TTC549 (cell line): ENCODE data around the gene GPC4.
"Not testable (repeated sequence)": the region's sequence is repeated elsewhere in the genome, so short reads cannot be mapped to it uniquely, and the experiment has no call there.

Source experiments
- FAIRE-seq: peaks from 2 replicates; lab custom pipeline; 2012; peaks lifted over from hg19 to GRCh38; lab: Jason Lieb, UNC

The GPC4 gene

DNA sequence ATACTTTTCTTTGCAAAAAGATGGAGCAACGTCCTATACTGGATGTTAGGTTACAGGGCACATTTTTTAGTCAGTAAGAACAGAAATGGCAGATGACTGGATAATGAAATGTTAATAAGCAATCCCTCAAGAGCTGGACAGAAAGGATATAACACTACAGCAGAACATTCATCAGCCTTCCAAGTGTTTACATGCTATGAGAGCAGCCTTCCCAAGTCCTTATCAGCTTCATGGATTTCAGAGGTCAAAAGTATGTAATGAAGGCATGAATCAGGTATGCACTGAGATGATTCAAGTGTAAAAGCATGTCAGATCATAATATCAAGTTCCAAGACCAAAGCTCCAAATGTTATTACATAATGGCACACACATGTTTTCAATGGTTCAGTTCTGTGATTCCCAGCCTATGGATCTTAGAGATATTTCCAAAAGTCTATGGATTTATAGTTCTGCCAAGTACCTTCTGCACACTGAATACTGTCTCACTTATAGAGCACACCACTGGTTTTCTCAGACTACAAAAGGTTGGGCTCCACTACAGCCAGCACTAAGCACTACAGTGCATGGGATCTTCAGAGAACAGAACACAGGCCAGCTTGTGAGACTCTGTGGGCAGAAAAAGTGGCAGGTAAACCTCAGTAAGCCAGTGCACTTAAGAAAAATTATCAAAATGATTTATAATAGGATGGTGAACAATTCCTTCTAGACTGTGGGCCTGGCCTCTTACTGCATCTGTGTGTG lies 49.2 kb downstream of the GPC4 start:
- FAIRE-seq, result no peak

DNA sequence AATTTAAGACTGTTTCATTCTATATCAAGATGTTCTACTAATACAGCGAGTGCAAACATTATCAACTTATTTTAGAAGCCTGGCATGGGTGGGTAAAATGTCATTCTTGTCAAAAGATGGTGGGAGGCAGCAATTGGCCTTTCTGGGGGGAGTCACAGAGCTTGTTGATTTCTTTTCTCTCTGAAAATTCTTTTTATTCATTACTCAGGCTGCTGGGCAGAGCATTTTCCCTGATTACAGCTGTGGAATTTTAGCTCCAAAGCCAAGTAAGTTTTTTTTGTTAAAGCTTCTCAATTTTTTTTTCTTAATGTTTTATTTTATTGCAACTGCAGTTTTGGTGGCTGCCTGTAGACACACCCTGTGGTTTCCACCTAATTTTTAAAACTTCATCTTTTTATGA lies 50.4 kb downstream of the GPC4 start:
- no peak for FAIRE-seq

DNA sequence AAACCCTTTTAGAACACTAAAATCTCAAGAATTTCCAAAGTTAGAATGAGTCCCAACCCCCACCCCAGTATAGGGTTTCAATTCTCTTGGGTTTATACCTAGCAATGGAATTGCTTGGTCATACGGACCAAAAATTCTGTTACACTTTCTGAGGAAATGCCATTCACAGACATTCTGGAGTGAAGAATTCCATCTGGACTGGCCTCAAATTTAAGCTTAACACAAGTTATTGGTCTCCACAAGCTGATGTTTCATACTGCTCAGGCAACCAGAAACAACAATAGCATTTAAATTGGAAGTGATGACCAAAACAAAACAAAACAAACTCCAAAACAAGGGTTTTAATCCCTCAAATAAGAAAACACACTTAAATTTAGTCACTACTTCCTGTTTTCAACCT lies 51.1 kb downstream of the GPC4 start:
- FAIRE-seq, result no peak

DNA sequence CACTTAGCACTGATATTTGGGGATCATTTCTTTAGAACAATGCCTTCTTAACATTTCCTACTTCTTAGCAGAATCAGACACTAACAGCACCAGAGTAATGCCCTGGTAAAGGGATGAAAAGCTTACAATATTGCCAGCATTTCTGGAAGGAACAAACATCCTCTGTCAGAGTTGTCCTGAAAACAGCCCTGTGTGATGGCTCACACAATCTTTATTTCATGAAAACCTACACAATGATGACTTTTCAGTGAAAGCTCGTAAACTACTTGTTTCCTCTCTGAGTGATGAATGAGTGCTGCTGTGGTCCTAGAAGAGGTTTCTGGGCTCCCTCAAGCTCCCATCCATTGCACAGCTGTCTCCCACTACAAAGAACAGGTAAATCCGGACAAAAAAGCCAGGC lies 52.8 kb downstream of the GPC4 start:
- no peak for FAIRE-seq

DNA sequence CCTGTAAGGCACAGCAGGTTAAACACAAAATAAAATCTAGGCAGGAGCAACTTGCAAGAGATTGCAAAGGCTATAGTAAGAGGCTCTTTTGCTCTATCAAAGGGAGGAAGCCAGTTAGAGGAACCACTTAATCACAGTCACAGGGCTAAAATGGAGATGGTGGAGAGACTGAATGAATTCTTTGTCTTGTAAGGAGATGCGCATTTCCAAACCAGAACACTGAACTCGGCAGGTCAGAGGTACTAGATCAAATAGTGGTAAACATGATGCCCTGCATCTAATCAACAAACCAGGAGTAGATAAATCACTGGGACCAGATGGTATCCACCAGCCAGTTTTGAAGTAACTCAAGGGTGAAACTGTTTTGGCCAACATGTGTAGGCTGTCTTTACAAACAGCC lies 55.8 kb downstream of the GPC4 start:
- no peak for FAIRE-seq

DNA sequence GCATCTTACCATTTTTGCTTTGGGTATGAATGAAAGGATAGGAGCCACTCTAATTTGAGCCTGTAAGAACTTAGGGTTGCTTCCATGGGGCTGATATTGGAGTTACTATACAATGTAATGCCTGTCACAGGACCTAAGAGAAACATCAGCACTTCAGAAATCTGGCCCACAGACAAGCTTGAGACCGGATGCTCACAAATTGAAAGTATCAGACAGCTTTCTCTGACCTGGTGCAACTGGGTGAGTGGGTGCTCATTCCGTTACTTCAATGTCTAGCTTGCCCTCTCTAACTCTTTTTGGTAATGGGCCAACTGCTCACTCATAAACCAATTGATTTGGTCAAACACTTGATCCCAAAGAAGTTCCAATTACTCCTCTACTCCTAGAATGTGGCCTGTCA lies 62.1 kb downstream of the GPC4 start:
- no peak for FAIRE-seq

DNA sequence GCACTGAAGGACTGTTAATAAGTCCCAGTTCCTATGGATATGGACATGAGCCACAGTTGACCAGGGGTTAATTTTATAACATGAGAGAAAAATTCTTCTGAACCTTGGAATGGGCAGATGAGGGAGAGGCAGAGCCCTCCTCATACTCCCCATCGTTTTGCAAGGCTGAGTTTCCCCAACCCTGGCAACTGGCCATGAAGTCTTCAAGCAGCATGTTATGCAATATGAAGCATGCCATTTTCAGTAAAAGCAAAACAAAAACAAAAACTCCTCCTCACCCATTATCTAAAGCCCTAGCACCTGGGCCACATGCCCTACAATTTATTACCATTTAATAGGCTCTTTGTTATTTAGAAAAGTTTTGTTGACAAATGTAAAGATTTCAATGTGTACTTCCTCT lies 64.5 kb downstream of the GPC4 start:
- FAIRE-seq, result no peak

DNA sequence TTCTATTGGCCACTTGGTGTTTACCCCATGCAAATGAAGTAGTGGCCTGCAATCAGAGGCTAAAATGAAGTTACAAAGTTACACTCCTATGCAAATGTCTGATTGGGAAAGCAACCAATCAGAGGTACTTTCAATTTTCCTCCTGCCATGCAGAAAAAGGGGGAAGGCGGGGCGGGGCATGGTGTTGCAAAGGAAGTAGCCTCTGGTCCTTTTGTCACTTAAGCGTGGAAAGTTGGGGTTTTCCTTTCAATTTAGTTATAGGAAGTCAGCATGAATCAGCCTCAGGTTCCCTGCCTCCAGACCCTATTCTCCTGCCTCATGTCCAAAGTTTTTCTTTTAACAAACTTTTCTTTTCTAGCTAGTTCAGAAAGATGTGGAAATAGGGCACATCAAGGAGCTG lies 69.3 kb downstream of the GPC4 start:
- no peak for FAIRE-seq

DNA sequence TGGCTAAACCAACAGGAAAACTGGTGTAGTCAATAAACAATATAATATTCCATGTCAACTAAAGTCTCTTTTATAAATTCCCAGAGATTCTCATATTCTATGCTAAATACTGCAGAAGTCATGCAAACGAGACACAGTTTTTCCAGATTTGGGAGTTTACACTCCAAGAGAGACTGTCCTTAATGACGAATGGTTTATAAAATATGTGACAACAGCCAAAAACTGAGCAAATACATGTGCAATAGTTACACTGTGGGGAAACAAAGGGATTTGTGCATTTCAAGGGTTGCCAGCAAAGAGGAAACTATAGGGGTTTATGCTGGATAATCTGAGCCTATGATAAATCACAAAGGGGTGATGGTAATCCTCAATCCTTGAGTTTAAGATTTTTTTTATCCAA lies 75.7 kb downstream of the GPC4 start:
- no peak for FAIRE-seq

DNA sequence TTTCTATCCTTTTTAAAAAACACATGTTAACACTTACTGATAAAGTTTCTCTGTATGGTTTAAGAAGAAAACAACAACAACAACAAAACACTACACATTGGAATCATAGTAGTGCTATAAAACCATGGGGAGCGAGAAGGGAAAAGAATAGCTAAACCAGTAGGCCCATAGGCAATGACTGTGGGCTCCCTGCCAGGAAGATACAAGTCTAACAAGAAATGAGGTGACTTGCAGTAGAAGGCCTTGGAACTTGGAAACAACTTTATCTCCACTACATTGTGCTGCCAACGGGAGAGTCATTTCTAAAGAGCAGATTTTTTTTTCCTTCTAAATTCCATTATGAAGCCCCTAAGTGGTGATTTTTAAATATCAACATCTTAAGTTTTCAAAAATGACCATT lies 78.0 kb downstream of the GPC4 start:
- no peak for FAIRE-seq

DNA sequence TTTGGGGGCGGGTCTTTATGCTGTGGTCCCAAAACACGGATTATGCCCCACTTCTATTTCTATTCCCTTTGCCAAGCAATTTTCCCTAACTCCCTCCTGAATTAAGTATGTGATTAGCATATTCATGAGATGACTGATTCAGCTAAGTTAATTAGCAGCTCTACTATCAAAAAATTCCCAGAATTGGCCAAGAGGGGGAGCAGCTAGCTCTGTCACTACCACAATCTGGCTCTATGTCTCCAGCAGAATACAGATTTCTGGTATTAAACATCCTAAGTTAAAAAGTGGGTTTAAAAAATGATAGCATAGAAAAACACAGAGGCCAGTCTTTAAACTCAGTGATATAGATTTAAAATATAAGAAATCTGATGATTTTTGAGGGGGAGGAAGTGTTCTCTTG lies 80.3 kb downstream of the GPC4 start:
- no peak for FAIRE-seq

DNA sequence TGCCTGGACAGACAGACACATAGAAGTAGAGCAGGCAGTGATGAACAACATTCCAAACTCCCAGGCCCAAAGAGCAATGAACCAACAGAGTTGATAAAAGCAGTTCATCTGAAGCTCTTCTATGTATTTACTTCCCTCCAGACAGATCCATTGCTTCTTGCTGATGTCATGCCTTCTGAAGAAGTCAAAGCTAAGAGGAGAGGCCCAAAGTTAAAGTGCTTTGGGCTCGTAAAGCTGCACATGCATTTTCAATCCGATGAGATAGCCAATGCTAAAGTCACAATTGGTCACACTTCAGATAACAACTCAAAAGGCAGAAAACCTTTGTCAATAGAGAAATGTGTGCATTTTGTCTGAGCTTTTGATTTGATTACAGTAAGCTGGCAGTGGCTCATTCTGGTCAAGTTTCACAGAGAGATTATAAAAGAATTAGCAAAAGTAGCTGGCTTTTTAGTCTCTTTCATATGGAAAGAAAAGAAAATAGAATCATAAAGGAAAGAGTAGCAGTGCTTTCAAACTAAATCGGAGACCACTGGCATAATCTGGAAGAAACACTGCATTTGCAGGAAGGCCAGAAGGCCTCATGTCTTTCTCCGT lies 82.0 kb downstream of the GPC4 start:
- FAIRE-seq, result no peak

DNA sequence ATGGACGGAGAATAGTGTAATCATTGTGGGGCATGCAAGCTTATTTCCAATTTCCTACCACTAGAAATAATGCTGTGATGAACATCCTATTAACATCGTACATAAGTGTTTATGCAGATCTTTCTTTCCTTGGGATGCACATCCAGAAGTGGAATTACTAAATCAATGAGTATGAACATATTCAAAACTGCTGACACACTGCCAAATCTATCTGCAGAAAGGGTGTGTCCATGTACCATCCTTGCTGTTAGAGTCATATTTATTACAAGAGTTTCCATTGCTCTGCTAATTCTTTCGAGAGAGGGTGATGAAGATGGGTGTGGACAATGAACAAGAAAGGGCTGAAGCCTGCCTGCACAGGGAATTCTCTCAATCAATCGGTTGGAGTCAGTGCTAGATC lies 82.6 kb downstream of the GPC4 start:
- no peak for FAIRE-seq

DNA sequence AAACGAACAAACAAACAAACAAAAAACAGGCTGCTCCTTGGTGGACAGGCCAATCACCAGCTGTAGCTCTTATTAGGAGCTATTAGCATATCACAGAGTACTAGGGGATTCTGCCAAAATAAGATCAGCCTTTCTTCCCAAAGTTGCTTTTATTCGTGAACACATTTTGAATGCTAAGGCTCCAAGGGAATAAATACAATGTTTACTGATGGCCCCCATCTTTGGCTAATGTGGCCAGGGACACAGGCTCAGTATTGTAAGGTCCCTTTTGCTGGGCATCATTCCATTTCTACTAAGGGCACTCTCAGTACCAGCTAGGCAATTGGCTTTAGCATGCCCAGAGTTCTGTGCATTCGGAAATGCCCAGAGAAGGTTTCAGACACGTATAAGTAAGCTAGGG lies 84.3 kb downstream of the GPC4 start:
- no peak for FAIRE-seq

DNA sequence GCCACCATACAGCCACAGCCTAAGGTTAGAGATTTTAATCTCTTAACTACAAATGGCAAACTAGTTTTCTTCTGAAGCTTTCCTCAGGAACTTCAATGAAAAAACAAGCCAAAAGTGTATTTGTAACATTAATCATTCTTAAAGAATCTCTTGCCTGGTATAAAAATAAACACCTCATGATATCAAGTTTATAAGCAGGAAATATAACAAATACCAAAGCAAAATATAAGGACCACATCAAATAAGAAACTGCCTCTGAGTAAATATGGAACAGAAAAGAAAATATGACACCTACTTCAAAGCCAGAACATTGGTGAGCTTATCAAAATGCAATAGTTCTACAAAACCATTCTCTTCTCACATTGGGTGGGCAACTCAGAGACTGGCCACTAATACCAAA lies 89.9 kb downstream of the GPC4 start:
- FAIRE-seq, result no peak

DNA sequence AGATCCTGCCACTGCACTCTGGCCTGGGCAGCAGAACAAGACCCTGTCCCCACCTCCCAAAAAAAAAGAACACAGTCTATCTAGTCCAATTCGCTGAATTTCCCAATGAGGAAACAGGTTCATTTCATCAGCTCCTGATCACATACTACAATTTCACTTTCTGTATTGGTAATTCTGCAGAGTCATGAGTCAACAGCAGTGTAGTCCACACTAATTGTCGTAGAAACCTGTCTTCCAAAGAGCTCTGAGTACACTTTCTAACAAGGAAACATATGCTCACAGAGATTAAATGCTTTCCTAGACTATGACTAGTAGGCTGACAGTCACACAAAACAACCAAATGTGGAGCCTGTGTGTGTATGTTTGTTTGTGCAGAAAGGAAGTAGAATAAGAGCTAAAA lies 91.9 kb downstream of the GPC4 start:
- FAIRE-seq, result no peak

DNA sequence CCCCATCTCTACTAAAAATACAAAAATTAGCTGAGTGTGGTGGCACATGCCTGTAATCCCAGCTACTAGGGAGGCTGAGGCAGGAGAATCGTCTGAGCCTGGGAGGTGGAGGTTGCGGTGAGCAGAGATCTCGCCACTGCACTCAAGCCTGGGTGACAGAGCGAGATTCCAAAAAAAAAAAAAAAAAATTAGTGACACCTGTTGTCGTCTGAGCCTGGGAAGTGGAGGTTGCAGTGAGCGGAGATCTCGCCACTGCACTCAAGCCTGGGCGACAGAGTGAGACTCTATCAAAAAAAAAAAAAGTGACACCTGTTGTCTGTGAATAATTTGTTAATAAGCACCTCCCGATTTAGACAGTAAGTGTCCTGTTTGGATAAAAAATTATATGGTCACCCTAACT lies 93.0 kb downstream of the GPC4 start:
- FAIRE-seq, result not testable (repeated sequence)

DNA sequence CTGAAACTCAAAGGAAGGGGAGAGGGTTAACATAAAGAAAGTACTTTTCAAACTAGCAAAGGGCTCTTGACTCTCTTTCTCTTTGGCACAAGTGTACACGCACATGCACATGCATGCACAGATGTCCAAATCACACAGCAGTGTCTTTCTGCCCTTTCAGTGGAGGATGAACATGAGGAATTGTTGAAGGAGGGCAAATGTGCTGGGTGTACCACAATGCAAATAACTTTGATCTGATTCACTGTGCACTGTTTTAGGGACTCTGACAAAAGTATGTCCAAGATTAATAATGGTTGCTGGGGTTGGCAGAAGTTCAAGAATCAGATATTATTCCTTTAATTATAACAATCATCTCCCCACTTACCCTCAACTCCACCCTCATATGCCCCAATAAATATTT lies 93.8 kb downstream of the GPC4 start:
- no peak for FAIRE-seq

DNA sequence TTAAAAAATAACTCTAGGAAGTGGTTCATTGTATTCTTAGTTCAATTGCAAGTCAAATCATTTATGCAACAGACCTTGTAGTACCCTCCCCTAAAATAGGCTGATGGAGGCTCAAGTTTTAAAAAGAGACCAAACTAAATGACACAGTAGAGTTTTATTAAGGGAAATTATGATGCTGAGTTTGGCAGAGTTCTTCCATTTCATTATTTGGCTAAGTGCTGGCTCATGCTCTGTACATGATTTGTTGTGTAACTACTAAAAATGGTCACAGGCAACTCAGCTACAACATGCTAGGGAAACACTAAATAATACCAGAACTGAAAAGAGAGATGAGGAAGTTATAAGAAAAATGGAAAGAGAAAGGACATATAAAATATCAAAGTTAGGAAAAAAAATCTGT lies 101.0 kb downstream of the GPC4 start:
- no peak for FAIRE-seq

DNA sequence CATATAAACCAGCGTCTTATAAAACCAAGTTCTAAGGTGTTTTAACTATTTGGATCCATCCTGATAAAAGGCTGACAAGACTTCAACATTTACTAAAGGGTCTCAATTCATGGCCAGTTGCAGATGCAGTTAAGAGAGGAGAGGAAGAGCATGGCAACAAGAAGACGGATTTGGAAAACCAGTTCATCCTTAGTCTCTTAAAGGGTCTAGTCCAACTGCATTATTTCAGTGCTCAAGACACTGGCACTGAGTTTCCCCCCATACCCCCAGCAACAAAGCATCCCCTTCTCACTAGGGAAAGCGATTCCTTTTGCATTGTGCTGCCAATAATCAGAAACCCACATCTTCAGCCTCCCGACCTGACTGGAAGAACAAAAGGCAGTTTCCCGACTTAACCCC lies 106.8 kb downstream of the GPC4 start:
- FAIRE-seq, result no peak

DNA sequence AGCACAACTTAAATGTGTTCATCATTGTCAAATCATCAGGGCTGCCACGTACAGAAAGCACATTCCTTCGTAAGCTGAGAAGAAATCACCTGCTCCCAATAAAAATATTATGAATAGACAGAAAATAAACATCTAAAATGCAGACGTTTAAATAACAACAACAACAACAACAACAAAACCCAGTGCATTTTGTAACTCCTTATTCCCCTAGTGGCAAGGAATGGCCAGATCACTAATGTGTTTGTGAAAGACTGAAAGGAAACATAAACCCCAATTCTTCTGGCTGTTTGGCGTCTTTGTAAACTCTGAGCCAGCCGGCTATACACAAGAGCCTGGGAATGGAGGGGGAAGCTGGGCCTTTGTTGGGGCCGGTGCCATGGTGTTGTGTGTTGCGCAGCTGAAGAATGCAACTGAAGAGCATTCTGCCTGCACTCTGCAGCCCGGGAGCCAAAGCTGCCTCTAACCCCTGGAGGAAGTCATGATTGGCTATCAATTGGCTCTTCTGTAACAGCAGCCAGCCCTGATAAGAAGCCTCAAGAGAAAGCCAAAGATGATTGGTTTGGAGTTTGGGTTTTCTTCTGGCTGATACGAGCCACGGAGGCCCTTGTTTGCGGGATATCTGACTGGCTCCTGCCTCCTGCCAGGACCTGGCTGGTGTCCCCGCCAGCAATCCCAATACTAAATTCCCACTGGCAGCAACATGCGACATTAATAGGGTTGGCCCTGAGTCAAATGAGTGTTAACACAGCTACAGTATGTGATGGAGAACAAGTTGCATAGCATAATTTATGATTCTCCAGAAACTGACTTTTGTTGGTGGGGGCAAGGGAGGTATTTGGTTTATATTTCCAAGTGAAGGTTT lies 107.4 kb downstream of the GPC4 start:
- FAIRE-seq, result no peak

DNA sequence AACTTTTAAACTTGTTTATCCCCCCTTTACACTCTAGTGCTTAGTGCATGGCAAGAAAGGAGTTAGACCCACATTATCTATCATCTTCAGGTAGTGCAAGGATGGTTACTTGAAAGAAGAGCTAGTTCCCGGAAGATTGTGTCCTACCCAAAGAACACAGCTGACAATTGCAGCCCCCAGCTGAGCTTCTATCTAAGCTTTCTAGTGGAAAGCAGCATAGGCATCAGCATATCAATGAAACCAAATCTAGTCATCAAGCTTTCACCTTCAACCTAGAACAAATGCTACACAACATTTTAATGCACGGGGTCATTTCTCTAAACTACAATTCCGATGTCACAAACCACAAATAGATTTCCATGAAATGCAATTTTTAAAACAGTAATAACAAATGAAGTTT lies 108.2 kb downstream of the GPC4 start:
- no peak for FAIRE-seq

DNA sequence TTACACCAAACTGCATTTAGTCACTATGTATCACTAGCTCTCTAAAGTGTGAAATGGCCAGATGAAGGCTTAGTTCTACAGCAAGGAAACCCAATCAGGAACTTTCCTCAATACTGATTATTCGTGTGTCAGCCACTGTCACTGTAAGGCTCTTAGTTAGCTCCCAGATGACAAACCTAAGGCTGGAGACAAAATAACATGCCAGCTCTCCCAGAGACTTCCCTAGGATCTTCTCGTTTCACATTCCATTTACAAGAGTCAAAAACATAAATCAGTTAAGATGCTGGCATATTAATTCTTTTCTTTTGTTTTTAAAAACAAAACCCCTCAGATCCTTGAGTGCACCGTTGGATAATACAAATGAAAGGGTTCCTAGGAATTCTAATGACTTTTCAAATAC lies 109.0 kb downstream of the GPC4 start:
- FAIRE-seq, result no peak

DNA sequence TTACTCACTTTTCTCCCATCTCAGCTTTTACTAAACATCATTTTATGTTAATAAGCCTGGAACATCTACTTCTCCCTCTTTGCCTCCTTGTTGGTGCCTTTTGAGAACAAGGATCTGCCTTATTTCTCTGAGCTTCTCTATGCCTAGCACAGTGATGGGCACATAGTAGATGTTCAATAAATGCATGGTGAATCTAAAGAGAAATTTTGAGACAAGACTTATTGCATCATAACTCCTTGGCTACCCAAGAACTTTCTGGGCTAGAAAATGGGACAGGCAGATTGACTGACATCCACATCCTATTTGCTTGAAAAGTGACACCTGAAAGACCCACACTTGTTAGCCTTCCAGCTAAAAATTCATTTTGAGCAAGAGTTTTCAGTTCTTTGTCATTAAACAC lies 109.9 kb downstream of the GPC4 start:
- no peak for FAIRE-seq
